ENCODE data around the gene ROBO3.

The ROBO3 gene

DNA sequence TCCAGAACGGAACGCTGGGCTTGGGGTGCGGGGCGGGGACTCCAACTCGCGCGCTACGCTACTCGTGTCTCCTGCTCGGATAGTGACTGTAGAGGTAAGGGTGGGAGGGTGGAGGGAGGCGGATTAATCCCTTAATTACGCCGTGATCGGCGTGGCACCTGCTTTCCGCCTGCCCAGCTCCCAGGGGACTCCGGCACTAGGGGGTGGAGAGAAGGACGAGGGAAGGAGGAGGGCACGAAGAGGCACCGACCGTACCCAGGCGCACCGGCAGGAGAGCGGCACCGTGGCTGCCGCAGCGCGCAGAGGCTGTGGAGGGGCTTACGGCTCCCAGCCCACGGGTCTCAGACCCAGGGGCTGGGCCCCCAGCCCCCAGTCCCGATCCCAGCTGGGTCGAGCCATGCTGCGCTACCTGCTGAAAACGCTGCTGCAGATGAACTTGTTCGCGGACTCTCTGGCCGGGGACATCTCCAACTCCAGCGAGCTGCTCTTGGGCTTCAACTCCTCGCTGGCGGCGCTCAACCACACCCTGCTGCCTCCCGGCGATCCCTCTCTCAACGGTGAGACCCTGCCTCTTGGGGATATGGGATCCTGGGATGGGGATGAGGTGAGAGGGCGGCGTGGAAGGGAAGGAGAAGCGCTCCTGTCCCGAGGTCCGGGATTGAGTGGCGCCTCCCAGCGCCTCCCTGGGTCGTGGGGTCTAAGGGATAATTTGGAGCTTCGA is at the start of gene ROBO3:
Gene ROBO3, plus strand, starts transcription at position 252 of the 721 bp plus-strand sequence. Its CDS starts 146 bp downstream, at position 398.
- DNase-seq = no peak

- no peak for DNase-seq
Observed at GRCh38 chr11:124817036-124817435, 48.2 kb upstream of the ROBO3 start.

GRCh38 chr11:124821995-124822730 is 43.1 kb upstream of the ROBO3 start:
- DNase-seq = no peak

- no peak for DNase-seq
Observed at GRCh38 chr11:124823512-124824376, 41.5 kb upstream of the ROBO3 start.

GRCh38 chr11:124825876-124826275 is 39.4 kb upstream of the ROBO3 start:
- DNase-seq = no peak

- no peak for DNase-seq
Observed at GRCh38 chr11:124829986-124830385, 35.2 kb upstream of the ROBO3 start.

DNA sequence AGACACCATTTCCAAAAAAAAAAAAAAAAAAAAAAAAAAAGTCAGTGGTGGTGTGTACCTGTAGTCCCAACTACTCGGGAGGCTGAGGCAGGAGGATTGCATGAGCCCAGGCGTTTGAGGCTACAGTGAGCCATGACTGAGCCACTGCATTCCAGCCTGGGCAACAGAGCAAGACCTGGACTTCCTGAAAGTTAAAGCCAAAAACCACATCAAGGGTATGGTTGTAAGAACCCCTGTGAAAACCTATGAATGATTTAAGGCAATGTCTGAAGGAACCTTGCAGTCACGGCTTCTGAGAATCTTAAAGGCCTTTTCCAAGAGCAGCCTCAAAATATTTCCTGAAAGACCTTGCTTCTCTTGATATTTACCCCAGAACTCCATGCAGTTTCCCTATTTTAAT is 34.5 kb upstream of the ROBO3 start:
- DNase-seq = no peak

- DNase-seq = no peak
Observed at GRCh38 chr11:124831897-124832296, 33.3 kb upstream of the ROBO3 start.

DNA sequence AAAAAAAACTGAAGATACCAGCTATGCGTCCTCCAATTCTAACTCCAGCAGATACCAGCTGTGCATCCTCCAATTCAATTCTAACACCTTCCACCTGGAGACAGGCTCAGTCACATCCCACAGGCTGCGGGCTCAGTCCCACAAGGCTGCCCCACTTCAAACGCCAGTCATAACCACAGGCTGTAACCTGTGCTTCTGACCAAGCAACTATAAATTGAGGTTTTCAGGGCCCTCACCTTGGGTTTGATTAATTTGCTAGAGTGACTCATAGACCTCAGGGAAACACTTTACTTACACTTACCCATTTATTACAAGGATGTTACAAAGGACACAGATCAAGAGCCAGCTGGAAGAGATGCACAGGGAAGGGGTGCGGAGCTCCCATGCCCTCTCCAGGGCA is 32.7 kb upstream of the ROBO3 start:
- DNase-seq = no peak

GRCh38 chr11:124834526-124835180 is 30.6 kb upstream of the ROBO3 start:
- DNase-seq = no peak

DNA sequence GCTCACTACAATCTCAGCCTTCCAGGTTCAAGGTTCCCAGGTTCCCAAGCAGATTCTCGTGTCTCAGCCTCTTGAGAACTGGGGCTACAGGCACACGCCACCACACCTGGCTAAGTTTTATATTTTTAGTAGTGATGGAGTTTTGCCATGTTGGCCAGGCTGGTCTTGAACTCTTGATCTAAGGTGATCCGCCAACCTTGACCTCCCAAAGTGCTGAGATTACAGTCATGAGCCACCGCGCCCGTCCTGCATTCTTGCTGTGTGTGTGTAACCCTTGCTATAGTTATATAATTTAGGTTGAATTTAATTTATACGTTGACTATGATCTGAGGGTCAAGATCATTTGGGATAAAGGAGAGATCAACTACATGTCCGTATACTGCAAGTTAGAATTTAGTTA is 29.3 kb upstream of the ROBO3 start:
- DNase-seq = no peak

DNA sequence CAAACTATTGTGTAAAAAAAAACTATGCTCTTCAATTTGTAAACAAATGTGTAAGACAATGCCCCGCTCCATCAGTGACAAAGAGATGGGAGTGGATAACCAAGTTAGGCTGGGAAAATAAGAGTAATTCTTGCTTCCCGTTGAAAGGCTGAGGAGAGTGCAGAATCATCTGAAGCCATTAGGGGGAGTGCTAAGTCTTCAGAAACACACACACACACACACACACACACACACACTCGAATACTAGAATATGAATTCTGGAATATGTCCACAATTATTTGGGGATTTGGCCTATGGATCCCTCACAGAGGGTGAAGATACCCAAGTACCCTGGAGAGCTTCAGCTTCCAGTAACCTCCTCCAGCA is 27.8 kb upstream of the ROBO3 start:
- DNase-seq = no peak

- no peak for DNase-seq
Observed at GRCh38 chr11:124838805-124839127, 26.5 kb upstream of the ROBO3 start.

GRCh38 chr11:124839128-124839971 is 25.9 kb upstream of the ROBO3 start:
- DNase-seq = no peak

GRCh38 chr11:124839972-124840621 is 25.1 kb upstream of the ROBO3 start:
- DNase-seq = no peak

DNA sequence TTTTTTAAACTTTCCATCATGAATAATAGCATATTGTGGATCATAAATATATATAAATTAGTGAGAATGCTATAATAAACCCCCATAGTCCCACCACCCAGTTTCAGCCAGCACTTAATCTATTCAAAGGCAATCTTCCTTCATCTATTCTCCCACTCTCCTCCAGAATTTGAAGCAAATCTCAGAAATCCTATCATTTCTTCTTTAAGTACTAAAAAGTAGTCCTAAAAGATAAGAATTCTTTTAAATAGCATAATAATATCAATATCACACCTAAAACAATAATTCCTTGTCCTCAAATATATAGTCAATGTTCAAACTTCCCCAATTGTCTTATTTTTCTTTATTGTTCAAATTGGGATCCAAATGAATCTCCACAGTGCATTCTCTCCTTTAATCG is 24.6 kb upstream of the ROBO3 start:
- DNase-seq = no peak

- no peak for DNase-seq
Observed at GRCh38 chr11:124841201-124841600, 24.0 kb upstream of the ROBO3 start.

DNA sequence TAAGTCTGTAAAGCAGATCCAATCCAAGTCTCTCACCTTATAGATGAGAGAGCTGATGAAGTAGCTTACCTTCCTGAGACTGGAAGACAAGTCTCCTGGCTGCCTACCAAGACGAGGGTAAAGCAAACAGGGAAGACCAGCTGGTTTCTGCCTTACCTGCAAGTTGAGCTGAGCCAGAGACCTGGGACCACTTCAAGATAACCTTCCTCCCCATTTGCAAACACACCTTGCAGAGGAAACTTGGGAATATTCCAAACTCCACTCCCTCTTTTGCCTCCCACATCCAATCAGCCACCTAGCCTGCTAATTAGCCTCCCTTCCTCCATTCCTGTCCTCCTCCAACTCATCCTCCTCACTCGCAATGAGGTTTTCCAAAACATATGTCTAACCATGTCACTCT is 23.4 kb upstream of the ROBO3 start:
- DNase-seq = peak; percentile 18

- no peak for DNase-seq
Observed at GRCh38 chr11:124842305-124842704, 22.9 kb upstream of the ROBO3 start.

- DNase-seq = no peak
Observed at GRCh38 chr11:124843616-124843910, 21.7 kb upstream of the ROBO3 start.

DNA sequence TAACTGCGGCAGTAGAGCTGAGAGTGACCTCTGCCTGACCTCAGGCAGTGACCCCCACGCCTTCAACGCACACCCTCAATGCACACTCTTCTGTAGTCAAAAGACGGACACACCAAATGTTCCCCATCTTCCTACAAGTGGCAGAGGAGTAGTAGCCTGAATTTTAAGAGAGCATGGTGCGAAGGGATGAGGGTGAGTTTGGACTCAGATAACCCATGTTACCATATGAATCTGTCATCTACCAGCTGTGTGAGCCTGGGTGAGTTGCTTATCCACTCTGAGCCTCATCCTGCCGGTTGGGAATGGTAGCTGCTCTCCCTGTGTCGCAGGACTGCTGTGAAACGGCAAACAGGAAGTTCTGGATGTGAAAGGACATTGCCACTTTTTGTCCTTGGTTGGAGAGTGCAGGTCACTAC is 20.6 kb upstream of the ROBO3 start:
- DNase-seq = no peak
